Suprapubic skin (tissue), 3 donors: ENCODE data around the gene FLACC1.

Experiments
- CTCF ChIP-seq, 2 donors: fragments of 200-600 bp in 1 of 2; fragments of 450-650 bp in 1 of 2; sonication (generic) in 1 of 2; IDR thresholded peaks; one replicate each; pipeline ENCODE4 v1.5.1; 2016 to 2019; ENCODE audit warnings: antibody characterized with exemption in 2 of 2, mild to moderate bottlenecking in 1 of 2, moderate library complexity in 1 of 2
- POLR2AphosphoS5 ChIP-seq, 3 donors: sonication (generic); formaldehyde crosslinking; IDR thresholded peaks; one replicate each; pipeline ENCODE4 v1.6.1; 2017; ENCODE audit warnings: antibody characterized with exemption in 3 of 3

- TF ChIP-seq CTCF (IDR thresholded peaks at IDR 0.05) (no peak), POLR2AphosphoS5 (IDR thresholded peaks at IDR 0.05) (no peak)
Observed at GRCh38 chr2:201246280-201246679, 110.9 kb downstream of the FLACC1 start.
